HG03558 (cell line): ENCODE measurements around the gene GOLGA5.
"Not testable (repeated sequence)": the region's sequence is repeated elsewhere in the genome, so short reads cannot be mapped to it uniquely, and the experiment has no call there.

Experiments
- ATAC-seq: cut with Tn5 transposase; IDR thresholded peaks from one replicate; pipeline ENCODE4 v1.9.1; 2021; ENCODE audit warnings: moderate number of reproducible peaks; ENCODE audit not compliant: unreplicated experiment; ENCODE audit errors: extremely low read depth

Gene GOLGA5

DNA sequence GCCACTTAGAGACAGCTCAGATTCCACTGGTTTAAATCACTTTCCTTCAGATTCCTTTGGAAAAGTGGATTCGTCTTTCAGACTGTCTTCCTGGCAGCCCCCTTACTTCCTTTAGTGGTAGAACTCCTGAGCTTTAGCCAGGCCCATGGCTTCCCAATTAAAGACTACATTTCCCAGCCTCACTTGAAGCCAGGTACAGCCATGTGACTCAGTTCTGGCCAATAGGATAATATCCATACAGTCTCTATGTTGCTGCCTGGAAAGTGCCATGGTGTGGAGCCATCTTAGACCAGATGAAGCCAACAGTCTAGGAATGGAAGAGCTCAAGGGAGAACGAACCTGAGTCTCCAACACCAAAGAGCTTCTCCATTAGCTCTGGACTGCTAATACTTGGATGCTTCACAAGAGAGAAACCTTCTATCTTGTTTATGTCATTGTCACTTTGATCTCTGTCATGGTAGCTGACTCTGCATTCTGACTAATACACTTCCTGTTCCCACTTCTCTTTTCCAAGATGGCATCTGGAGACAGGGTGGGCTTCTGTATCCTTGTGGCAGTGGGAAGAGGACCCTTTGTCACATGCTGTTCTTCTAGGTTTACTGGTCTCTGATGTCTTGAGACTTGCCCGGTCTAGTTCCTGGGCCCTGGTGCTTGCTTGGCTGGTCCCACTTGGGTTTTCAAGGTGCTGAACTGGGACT is 15.1 kb upstream of the GOLGA5 start:
- ATAC-seq, result not testable (repeated sequence)

DNA sequence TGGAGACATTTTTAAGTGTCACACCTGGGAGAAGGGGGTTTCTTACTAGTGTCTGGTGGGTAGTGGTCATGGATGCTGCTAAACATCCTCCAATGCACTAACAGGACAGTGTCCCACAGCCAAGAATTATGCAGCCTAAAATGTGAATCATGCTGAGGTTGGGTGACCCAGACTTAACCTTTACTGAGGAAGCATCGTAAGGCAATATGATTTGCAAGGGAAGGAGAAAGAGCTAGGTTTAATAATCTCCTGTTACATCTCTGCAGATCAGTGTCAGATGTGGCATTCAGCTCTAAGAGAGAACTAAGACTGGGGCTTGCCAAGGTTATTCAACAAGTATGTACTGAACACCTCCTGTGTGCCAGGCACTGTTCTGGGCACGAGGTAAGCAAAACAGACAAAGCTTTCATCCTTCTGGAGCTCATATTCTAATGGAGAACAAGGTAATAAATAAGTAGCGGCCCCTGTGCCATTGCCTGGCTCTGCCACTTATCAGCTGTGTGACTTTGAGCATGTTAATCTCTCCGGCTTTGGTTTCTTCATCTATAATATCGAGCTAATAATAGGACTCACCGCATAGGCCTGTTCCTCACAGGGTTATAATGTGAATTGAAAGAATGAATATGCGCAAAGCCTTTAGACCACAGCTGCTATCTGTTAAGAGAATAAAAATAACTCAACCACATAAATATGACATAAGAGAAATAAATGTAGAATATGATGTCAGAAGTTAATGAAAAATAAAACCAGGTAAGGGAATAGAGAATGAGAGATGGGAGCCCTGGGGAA is 13.5 kb upstream of the GOLGA5 start:
- ATAC-seq, result no peak

DNA sequence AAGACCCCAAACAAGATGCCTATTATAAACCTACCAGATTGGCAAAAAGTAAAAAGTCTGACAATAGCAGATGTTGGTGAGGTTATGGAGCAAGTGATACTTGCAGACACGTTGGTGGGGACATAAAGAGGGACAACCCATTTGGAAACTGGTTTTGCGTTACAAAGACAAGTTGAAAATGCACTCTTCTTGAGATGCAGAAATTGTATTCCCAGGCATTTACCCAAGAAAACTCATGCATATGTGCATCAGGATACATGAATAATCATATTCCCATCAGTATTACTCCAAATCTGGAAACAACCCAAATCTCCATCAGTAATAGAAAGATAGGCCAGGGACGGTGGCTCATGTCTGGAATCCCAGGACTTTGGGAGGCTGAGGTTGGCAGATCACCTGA is 12.8 kb upstream of the GOLGA5 start:
- ATAC-seq, result no peak

DNA sequence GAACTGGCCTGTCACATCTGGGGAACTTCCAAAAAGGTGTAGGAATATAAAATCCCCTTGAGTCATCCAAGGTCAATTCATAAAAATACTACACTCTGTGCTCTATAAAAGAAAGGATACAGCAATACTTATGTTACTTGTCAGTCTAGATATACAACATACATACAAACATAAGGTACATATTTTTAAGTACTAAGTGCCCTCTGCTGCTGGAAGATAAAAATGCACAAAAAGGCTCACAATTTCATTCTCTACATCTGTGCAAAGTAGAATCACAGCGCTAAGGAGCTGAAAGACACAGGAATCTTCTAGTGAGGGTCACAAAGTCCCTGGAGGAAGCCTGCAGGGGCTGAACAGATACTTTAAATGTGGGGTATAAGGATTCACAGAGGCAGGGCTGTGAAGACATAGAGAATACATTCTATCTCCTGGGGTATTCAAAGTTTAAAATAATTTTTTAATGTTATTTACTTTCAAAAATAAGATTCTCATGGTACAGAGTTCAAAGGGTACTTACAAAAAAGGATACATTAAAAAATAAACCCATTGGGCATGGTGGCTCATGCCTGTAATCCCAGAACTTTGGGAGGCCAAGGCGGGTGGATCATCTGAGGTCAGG is 10.2 kb upstream of the GOLGA5 start:
- ATAC-seq, result no peak

DNA sequence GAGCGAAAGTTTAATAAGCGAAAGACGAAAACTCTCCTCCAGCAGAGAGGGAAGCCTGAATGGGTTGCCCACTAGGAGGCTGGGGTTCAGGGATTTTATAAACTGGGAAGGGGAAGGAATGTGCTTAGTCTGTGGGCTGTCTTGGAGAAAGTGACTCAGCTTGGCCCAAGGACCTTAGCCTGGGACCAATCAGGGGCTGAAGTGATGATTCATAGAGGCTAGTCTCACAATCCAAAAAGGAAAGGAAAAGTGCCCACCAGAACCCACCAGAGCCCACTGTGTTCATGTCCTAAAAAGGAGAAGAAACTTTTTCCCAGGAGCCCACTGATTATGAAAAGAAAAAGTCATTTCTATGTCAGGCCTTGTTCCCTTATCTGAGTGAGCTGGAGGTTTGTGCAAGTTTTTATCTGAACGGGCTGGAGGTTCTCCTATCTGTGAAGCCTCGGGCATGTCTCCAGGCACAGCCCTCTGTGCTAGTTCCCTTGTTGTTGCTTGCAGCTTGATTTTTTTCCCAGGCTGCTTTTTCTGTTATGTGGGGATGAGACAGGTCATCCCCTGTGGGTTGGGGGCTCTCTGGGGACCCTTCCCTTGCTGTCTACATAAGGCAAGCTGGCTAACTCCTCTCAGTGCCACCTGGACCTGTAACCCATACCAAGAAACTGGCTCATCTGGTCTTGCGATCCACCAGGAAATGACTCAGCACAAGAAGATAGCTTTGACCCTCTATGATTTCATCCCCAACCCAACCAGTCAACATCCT is 8.3 kb upstream of the GOLGA5 start:
- ATAC-seq, result no peak

DNA sequence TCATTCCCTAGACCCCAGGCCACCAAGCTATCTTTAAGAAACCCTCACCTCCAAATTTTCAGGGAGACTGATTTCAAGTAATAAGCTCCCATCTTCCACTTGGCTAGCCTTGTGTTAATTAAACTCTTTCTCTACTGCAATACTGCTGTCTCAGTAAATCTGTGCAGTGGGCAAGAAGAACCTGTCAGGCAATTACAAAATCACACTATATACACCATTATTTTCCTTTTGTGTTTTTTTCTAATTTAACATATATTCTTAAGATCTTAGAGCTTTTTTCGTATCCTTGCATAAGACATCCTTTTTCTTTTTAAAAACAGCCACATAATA is 7.7 kb upstream of the GOLGA5 start:
- no peak for ATAC-seq

DNA sequence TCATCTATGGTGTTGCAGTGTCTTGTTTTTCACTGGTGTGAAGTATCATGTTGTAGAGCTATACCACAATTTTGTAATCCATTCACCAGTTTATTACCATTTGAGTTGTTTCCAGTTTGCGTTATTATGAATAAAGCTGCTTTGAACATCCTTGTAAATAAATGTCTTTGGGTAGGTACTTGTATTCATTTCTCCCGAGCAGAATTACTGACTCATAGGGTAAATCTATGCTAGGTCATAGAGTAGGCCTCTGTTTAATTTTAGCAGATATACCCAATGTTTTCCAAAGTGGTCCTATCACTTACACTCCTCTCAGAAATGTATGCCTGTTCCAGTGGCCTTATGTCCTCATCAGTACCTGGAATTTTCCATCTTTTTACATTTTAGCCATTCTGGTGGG is 6.6 kb upstream of the GOLGA5 start:
- ATAC-seq, result no peak

DNA sequence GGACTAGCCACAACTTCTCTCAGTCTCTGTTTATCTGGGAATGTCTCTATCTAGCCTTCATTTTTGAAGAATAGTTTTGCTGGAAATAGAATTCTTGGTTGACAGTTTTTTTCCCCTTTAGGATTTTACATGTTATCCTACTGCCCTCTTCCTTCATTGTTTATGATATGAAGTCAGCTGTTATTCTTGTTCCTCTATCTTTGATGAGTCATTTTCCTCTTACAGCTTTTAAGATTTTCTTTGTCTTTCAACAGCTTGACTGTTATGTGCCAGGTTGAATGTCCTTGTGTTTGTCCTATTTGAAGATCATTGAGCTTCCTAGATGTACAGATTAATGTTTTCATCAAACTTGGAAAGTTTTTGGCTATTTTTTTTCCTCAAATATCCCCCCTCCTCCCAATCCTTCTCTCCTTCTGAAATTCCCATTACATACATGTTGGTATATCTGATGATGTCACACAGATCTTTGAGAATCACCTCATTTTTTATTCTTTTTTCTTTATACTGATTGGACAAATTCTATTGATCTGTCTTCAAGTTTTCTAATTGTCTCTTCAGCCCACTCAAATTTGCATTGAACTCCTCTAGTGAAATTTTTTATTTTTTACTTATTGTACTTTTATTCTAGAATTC is 4.5 kb upstream of the GOLGA5 start:
- no peak for ATAC-seq

DNA sequence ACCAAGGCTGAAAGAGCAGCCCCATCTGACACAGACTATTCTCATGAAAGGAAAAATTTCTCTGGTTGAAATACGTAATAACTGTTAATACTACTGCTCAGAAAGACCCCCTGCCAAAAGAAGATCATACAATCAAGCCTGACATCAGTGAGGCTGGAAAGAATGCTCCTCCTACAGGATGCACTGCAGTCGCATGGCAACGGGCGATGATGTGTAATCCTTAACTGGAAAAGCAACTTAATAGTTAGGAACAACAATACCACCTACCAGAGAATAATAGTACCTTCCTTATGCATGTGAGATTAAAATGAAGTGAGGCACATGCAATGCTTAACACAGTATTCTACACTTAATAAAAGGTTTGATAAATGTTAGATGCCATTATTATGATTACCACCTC is 1.2 kb upstream of the GOLGA5 start:
- ATAC-seq, result no peak

DNA sequence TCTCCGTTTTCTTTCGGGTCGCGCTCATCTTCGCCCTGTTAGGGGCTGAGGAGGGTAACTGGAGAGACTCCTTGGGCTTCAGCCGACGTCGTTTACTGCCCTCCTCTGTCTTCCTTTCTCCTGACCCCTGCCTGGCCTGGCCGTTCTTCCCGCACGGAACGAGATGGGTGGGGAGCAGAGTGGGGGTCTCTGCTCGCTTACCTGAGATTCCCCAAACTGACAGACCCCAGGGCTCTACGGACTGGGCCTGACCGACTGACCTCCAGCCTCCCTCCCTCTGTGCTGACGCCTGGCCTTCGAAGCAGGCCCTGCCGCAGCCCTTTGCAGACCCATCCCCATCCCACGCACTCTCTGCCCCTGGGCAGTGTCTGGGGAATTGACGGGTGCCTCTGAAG is 439 bp downstream of the GOLGA5 start:
- ATAC-seq, result no peak

DNA sequence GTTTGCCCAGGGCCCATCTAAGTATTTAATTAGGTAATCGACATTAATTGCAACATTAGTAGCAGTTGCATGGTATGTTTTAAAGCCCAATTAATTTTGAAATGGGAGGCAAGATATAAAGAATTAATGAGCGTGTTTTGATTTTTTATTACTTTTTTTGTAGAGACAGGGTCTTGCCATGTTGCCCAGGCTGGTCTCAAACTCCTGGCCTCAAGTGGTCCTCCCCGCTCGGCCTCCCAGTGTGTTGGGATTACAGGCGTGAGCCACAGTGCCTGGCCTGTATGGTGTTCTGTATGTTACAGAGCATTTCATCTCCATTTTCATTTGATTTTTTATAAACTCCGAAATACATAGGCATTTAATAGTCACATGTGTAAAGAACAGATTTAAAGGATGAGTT is 856 bp downstream of the GOLGA5 start:
- ATAC-seq, result no peak

DNA sequence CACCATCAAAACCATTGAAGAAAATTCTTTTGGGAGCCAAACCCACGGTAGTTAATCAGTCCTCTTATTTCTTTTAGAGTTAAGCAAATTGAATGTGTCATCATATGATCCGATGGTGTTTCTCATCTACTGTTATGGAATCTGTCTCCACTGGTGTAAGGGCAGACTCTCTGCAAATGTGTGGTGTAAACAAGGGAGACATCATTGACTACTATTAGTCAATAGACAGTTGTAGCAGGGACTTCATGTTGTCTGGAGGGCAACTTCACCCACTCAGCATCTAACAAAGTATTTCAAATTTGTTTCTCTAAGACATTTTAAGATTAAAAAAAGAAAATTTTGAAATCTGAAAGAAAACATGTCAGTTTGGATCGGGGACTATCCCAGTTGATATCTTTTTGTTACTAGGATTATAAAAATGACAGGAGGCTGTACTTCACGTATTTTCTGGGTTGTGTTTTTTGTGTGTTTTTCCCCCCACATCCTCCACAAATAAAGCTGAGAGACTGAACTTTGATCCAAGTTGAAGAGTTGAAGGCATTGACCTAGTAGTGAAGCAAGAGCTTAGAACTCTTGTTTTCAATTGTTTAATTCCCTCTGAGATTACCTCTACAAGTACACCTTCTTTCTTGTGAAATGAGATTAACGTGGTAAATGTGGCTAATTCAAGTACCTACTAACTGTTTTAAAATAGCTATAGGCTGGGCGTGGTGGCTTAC is 4.0 kb downstream of the GOLGA5 start:
- no peak for ATAC-seq

DNA sequence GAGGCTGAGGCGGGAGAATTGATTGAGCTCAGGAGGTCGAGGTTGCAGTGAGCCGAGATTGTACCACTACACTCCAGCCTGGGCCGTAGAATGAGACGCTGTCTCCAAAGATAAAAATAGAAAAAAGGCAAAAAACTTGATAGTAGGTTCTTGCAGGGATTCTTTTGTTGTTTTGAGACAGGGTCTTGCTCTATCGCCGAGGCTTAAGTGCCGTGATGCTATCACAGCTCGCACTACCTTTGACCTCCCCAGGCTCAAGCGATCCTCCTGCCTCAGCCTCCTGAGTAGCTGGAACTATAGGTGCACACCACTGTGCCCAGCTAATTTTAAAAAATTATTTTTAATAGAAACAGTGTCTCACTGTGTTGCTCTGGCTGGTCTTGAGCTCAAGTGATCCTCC is 4.7 kb downstream of the GOLGA5 start:
- ATAC-seq, result no peak

DNA sequence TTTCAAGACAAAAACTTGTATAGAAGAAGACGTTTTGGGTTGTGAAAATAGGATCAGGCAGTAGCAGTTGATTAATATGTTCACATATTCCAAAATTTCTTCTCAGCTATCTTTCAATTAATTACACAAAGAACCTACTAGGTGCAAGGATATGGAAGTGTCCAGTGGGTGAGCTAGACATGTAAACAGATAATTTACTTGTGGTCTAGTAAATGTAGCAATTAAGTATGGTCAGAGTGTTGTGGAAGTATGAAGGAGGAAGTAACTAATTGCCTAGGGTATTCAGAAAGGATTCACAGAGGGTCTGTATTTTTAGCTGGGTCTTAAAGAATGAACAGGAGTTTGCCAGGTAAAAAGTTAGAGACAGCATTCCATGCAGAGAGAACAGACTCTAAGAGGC is 5.9 kb downstream of the GOLGA5 start:
- ATAC-seq, result no peak

DNA sequence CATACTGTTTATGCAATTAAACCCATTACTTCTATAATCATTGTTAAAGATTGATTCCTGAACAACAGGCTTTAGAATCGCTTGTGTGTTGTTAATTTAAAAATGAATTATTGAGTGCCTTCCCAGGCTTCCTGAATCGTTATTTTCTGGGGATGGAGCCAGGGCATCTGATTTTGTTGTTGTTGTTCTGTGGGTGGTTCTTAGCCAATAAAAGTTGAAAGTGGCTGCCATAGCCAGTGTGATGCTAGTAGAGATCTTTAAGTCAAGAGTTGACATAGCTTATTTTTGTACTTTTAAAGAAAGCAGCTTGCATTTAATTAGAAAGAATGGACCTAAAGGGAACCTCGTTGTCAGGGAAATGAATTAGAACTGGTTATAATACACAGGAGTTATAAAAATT is 6.4 kb downstream of the GOLGA5 start:
- ATAC-seq, result no peak

DNA sequence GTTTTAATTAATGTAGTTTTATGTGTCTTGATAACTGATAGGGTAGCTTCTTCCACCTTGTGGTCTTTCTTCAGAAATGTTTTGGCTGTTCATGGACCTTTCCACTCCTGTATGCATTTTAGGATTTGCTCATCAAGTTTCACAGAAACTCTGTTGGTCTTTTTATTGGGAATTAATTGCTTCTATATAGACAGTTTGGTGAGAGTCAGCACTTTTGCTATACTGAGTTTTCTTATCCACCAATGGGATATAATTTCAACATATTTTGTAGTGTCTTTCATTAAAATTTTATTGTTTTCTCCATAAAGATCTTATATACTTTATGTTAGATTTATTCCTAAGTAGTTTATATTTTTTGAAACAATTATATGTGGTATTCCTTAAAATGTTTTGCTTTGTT is 7.8 kb downstream of the GOLGA5 start:
- ATAC-seq, result no peak

DNA sequence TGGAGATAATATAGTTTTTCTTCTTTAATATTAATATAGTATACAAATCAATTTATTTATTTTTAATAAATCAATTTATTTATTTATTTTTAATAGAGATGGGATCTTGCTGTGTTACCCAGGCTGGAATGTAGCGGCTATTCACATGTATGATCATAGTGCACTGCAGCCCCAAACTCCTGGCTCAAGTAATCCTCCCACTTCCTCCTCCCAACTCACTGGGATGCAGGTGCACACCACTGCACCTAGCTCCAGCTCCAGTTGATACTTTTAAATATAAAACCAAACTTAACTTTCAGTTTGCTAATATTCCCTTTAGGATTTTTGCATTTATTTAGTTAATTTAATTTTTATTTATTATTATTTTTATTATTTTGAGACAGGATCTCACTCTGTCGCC is 8.6 kb downstream of the GOLGA5 start:
- ATAC-seq, result no peak

DNA sequence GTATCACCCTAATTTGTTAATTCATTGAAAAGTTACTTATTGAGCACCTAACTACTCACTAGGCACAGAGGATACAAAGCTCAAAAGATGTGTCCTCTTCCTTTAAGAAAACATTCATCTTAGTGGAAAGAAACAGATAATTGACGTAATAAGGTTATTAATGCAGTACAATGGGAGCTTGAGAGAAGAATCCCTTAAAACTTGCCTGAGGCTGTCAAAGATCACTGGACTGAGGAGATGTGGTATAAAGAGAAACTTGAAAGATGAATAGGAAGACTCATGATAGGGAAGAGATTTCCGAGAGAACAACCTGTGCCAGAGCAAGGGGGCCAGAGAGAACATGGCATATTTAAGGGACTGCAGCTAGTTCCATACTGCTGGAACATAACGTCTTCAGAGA is 19.1 kb downstream of the GOLGA5 start:
- no peak for ATAC-seq

DNA sequence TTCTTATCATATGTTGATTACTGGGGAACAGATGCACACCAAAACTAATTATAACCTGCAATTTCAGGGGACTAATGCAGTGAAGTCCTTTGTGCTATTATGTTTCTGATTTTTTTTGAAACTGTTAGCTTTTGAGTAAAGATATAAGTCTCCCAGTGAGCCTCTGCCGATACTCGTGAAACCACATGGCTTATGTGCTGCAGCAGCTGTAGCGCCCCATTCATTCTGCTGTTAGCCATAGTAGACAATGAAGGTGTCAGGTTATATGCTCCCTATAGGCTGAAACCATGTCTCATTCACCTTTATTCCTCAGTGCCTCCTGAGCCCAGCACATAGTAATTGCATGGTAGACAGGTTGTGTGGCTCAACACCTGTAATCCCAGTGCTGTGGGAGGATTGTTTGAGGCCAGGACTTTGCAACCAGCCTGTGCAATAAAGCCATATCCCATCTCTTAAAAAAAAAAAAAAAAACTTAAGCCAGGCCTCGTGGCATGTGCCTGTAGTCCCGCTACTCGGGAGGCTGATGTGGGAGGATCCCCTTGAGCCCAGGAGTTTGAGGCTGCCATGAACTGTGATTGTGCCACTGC is 25.0 kb downstream of the GOLGA5 start:
- no peak for ATAC-seq
